NCI-H510A (cell line): ENCODE results near the gene NFATC2.
A peak's percentile ranks its signal among the peaks of the same experiment; 100 is the strongest.
"Not testable (repeated sequence)": the region's sequence is repeated elsewhere in the genome, so short reads cannot be mapped to it uniquely, and the experiment has no call there.

ENCODE experiments used
- DNase-seq: peaks from one replicate; lab custom pipeline; 2025; lab: John Stamatoyannopoulos, UW

Gene NFATC2

GRCh38 chr20:51542571-51543421 lies at the start of gene NFATC2:
NFATC2 (minus strand) TSS chr20:51542719; CDS start chr20:51542499, 220 bp downstream.
- DNase-seq = peak; percentile 28

DNA sequence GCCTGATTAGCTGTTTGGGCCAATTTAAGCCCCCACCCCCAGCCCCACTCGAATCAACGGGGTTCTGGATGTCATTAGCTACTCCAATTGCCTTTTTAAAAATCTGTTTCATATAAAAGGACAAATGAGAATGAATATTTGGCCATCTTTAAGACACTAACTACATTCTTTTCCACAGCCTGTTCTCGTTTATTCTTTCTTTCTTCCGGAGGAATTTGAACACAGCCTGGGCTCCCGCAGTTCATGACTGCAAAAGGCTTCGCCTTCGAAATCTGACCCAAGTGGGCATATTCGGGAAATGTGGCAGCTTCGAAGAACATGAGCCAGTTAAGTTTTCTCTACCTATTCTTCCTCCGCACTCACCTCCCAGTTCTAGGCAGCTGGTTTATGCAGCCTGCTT lies 49.4 kb upstream of the NFATC2 start:
- no peak for DNase-seq

DNA sequence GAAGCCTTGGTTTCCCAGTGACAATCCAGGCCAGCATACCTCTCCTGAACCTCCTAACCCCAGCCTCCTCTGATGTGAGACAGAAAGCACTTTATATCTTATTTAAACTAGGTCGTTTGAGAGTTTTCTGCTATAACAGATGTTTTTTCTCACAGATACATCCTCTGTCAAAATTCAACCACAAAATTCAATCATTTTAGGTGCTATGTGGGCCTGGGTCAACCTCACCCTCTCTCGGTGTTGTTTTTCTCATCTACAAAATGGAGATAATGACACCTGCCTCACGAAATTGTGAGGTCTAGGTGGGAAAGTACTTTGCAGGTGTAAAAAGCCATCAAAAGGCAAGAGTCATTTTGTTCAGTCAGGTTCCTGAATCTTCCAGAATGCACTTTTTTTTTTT lies 46.2 kb upstream of the NFATC2 start:
- no peak for DNase-seq

DNA sequence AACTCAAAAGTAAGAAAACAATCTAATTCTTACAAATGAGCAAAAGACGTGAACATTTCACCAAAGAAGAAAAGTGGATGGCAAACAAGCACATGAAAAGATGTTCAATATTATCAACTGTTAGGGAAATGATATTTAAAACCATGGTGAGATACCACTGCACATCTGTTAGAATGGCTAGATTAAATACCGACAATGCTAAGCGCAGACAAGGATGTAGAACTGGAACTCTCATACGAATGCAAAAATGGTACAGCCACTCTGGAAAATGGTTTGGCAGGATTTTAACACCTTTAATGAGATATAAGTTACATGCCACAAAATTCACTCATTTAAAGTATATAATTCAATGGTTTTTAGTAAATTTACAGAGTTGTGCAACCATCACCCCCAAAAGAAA lies 44.6 kb upstream of the NFATC2 start:
- no peak for DNase-seq

- no peak for DNase-seq
Measured at GRCh38 chr20:51586005-51586440, 43.5 kb upstream of the NFATC2 start.

GRCh38 chr20:51585148-51585547 lies 42.6 kb upstream of the NFATC2 start:
- no peak for DNase-seq

- DNase-seq = no peak
Measured at GRCh38 chr20:51584737-51585136, 42.2 kb upstream of the NFATC2 start.

DNA sequence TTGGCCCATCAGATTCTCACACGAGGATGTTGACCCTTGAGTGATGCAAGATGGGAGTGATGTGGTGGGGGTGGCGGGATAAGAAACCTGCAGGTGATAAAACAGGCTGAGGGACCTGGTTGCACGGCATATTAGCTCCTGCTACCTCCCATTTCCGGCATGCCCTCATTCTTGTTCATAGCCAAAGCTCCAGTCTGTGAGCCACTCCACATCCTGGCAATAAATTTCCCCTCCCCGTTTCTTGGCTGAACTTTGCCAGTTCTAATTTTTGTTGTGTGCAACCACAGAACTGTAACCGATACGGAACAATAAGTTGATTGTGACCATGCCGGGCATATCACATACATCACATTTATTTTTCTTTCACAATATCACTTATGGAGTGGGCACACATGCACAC lies 41.6 kb upstream of the NFATC2 start:
- no peak for DNase-seq

DNA sequence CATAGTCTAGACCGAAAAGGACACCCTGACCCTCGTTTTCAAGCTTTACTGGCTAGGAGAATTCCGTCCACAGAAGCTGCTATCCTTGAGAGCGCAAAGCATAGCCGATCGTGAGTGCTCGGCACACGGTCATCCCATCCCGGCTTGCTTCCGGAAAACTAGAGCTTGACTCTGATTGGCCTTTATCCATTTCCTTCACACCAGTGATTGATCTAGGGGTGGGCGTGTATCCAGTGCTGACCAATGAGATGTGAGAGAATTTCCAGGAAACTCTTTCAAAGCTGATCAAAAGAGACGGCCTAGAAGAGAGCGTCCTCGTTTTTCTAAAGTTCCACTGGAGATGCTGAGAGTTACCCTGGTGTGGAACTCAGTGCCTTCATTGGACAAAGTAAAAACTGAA lies 41.0 kb upstream of the NFATC2 start:
- peak; percentile 5 for DNase-seq

GRCh38 chr20:51583073-51583472 lies 40.6 kb upstream of the NFATC2 start:
- no peak for DNase-seq

DNA sequence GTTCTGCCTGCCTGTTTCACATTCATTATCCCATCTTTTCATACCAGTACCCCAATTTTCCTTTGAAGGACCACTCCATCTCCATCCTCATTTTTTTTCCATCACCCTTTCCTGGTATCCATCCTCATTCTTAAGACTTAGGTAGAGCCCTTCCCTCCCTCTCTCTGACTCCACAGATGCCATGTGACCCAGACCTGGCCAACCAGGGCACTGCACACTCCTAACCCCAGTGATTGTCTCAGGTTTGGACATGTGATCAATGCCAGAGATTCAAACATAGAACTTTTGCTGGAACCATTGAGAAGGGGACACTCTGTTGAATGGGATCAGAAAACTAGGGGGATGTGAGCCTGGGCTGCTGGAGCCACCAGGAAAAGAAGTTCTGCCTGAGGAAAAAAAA lies 39.1 kb upstream of the NFATC2 start:
- DNase-seq = no peak

DNA sequence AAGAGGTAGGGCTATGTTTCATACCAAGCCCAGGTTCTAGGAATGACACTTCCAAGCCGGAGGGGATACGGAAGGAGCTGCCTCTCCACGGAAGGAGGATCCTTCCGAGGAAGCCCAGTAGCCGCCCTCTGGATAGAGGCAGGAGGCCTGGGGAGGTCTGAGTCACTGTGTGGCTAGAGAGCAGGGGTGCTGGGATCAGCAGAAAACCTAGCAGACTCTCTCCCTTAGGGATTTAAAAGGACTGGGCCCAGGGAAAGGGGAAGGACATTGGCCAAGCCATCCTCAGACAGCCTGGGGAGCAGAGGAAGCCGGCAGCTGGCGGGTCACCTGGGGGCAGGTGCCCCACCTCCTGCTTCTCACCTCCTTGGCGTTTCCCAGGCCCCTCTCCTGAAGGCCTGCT lies 36.6 kb upstream of the NFATC2 start:
- DNase-seq = no peak

GRCh38 chr20:51578145-51578459 lies 35.6 kb upstream of the NFATC2 start:
- DNase-seq = no peak

- no peak for DNase-seq
Measured at GRCh38 chr20:51577432-51578144, 35.1 kb upstream of the NFATC2 start.

GRCh38 chr20:51575486-51575885 lies 33.0 kb upstream of the NFATC2 start:
- no peak for DNase-seq

GRCh38 chr20:51574248-51575033 lies 31.9 kb upstream of the NFATC2 start:
- DNase-seq = no peak

- DNase-seq = no peak
Measured at GRCh38 chr20:51573576-51574243, 31.2 kb upstream of the NFATC2 start.

DNA sequence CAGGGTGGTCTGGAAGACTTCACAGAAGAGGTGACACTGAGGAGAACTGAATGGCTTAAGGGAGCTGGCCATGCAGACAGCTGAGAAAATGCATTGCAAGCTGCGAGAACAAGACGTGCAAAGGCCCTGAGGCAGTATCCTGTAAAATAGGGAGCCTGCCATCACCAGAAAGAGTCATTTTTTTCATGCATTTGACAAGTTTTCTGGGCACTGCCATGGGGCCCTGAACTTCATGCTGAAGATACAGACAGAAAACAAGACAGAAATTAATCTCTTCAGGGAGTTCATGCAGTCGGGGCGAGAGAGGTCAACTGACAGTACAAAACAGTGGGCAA lies 28.9 kb upstream of the NFATC2 start:
- no peak for DNase-seq

GRCh38 chr20:51570739-51571459 lies 28.4 kb upstream of the NFATC2 start:
- no peak for DNase-seq

DNA sequence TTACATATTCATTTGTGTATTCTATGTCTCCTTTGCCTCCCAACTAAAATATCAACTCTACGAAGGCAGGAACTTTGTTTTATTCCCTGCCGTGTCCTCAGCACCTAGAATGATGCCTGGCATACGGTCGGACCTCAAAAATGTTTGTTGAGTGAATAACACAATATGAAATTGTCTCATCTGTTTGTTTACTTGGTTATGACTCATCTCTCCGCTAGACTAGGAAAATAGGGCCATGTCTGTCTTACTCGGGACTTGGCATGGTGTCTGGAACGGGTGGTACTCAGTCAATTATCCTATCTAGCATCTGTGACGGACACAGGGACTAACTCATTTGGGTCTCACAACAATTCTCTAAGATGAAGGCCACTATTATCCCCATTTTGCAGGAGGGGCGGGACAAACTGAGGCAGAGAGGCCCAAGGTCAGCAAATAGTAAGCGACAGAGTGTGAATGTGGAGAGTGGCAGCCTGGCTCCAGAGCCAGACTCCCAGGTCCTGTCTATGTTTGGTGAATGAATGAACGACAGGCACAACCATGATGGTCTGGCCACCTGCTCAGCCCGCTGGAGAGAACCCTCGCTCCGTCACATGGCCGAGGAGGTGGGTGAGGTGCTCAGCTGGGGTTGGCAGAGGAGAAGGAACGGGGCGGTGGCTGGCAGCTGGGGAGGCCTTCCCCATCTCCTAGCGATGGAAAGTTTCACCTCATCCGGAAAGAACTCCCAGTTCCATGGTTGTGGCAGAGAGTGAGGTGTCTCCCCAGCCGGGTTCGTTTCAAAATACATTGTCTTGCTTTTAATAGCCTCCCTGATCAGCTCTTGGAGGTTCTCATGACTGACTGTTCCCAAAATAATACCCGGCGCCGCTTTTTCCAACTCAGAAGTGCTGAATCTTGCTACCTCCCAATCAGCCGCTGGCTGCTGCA lies 27.6 kb upstream of the NFATC2 start:
- no peak for DNase-seq

- DNase-seq = not testable (repeated sequence)
Measured at GRCh38 chr20:51568533-51568932, 26.0 kb upstream of the NFATC2 start.
